Measurements from ENCODE around the gene CNPPD1.

CNPPD1 gene

GRCh38 chr2:219210196-219210885 is 33.6 kb upstream of the CNPPD1 start:
- TF ChIP-seq CTCF (IDR thresholded peaks at IDR 0.05; ENCODE audit: insufficient read depth, low read length) (no peak), SPI1 (IDR thresholded peaks at IDR 0.05; ENCODE audit: borderline replicate concordance, low read depth) (no peak), REST (IDR thresholded peaks at IDR 0.05; ENCODE audit: insufficient replicate concordance, low read depth) (no peak), POLR2AphosphoS5 (IDR thresholded peaks at IDR 0.05; ENCODE audit: low read depth) (no peak), GABPA (IDR thresholded peaks at IDR 0.05; ENCODE audit: low read depth) (no peak)
- Histone ChIP-seq H3K27me3 (ENCODE audit: insufficient read depth, poor library complexity, severe bottlenecking) (no peaks in the 10 kb centered on the region), H3K4me3 (replicated peaks; ENCODE audit: insufficient read depth, low read length) (no peak overlapping the region), H3K27ac (replicated peaks) (peak overlapping the region; percentile 57)
- no peak for DNase-seq (ENCODE audit: low read depth in 1 of 2, low spot score in 1 of 2)

GRCh38 chr2:219209236-219210195 is 32.8 kb upstream of the CNPPD1 start:
- DNase-seq (ENCODE audit: low read depth in 1 of 2, low spot score in 1 of 2): peak in 1 of 2 experiments; percentile 68
- H3K4me3 ChIP-seq (replicated peaks; ENCODE audit: insufficient read depth, low read length): no peak overlapping the region
- TF ChIP-seq GABPA (IDR thresholded peaks at IDR 0.05; ENCODE audit: low read depth) (no peak), POLR2AphosphoS5 (IDR thresholded peaks at IDR 0.05; ENCODE audit: low read depth) (0 out of 2 replicates have a peak, but pooled peaks have one; percentile 14), SPI1 (IDR thresholded peaks at IDR 0.05; ENCODE audit: borderline replicate concordance, low read depth) (peak; percentile 39; the same call in 1 of the 2 replicates)
- H3K27me3 ChIP-seq (ENCODE audit: insufficient read depth, poor library complexity, severe bottlenecking): no peaks in the 10 kb centered on the region
- peak overlapping the region; percentile 57 for H3K27ac ChIP-seq (replicated peaks)

GRCh38 chr2:219207884-219208740 is 31.4 kb upstream of the CNPPD1 start:
- DNase-seq (ENCODE audit: low read depth in 1 of 2, low spot score in 1 of 2): no peak
- Histone ChIP-seq H3K27ac (replicated peaks) (no peak overlapping the region), H3K4me3 (replicated peaks; ENCODE audit: insufficient read depth, low read length) (no peak overlapping the region), H3K27me3 (ENCODE audit: insufficient read depth, poor library complexity, severe bottlenecking) (no peaks in the 10 kb centered on the region)
- TF ChIP-seq GABPA (IDR thresholded peaks at IDR 0.05; ENCODE audit: low read depth): no peak
- TF ChIP-seq SPI1 (IDR thresholded peaks at IDR 0.05; ENCODE audit: borderline replicate concordance, low read depth): no peak
- no peak for TF ChIP-seq POLR2AphosphoS5 (IDR thresholded peaks at IDR 0.05; ENCODE audit: low read depth)
- no peak for TF ChIP-seq CTCF (IDR thresholded peaks at IDR 0.05; ENCODE audit: insufficient read depth, low read length)
- no peak for TF ChIP-seq REST (IDR thresholded peaks at IDR 0.05; ENCODE audit: insufficient replicate concordance, low read depth)

All from HL-60 (cell line).